SW 1271 (cell line): ENCODE measurements around the gene ROR1.
A peak's percentile ranks its signal among the peaks of the same experiment; 100 is the strongest.

Source experiments
- DNase-seq, 2 experiments: peaks; one replicate each; lab custom pipeline; 2025; lab: John Stamatoyannopoulos, UW

Gene ROR1

GRCh38 chr1:63974966-63975365 lies 201.1 kb downstream of the ROR1 start:
- no peak for DNase-seq

GRCh38 chr1:63975481-63975880 lies 201.7 kb downstream of the ROR1 start:
- no peak for DNase-seq

GRCh38 chr1:63976006-63976405 lies 202.2 kb downstream of the ROR1 start:
- no peak for DNase-seq

GRCh38 chr1:63977466-63977865 lies 203.6 kb downstream of the ROR1 start:
- DNase-seq: no peak

GRCh38 chr1:63980740-63981407 lies 207.1 kb downstream of the ROR1 start:
- DNase-seq: no peak

GRCh38 chr1:63981408-63981773 lies 207.6 kb downstream of the ROR1 start:
- no peak for DNase-seq

GRCh38 chr1:63982201-63982600 lies 208.4 kb downstream of the ROR1 start:
- DNase-seq: no peak

- DNase-seq: no peak
Observed at GRCh38 chr1:63983391-63984256, 209.8 kb downstream of the ROR1 start.

- DNase-seq: no peak
Observed at GRCh38 chr1:63984257-63984929, 210.6 kb downstream of the ROR1 start.

GRCh38 chr1:63984930-63985290 lies 211.1 kb downstream of the ROR1 start:
- DNase-seq: no peak

- DNase-seq: no peak
Observed at GRCh38 chr1:63987014-63987627, 213.3 kb downstream of the ROR1 start.

- DNase-seq: no peak
Observed at GRCh38 chr1:63987628-63988024, 213.8 kb downstream of the ROR1 start.

- DNase-seq: no peak
Observed at GRCh38 chr1:63988941-63989340, 215.1 kb downstream of the ROR1 start.

- no peak for DNase-seq
Observed at GRCh38 chr1:63991685-63992084, 217.9 kb downstream of the ROR1 start.

GRCh38 chr1:64000021-64000420 lies 226.2 kb downstream of the ROR1 start:
- DNase-seq: no peak

GRCh38 chr1:64001038-64001437 lies 227.2 kb downstream of the ROR1 start:
- no peak for DNase-seq

- no peak for DNase-seq
Observed at GRCh38 chr1:64004451-64005025, 230.7 kb downstream of the ROR1 start.

GRCh38 chr1:64005801-64006200 lies 232.0 kb downstream of the ROR1 start:
- DNase-seq: no peak

- peak in 1 of 2 experiments; percentile 70 for DNase-seq
Observed at GRCh38 chr1:64006276-64007051, 232.6 kb downstream of the ROR1 start.

- DNase-seq: no peak
Observed at GRCh38 chr1:64010316-64010715, 236.5 kb downstream of the ROR1 start.

- DNase-seq: no peak
Observed at GRCh38 chr1:64013395-64013794, 239.6 kb downstream of the ROR1 start.
